H1 (cell line): ENCODE measurements around the gene PRG2.

ENCODE experiments used
- CEBPB ChIP-seq: IDR thresholded peaks from 2 replicates; pipeline ENCODE4 v1.6.1; 2012; ENCODE audit warnings: low read depth, low read length
- CTCF ChIP-seq, 3 experiments: IDR thresholded peaks; 1 replicate in 2 of 3; 2 replicates in 1 of 3; pipeline versions ENCODE4 v1.5.1 to v1.6.1; 2011; ENCODE audit warnings: low read length in 3 of 3, mild to moderate bottlenecking in 3 of 3, inconsistent platforms in 2 of 3, low read depth in 1 of 3, moderate library complexity in 1 of 3; ENCODE audit not compliant: insufficient read depth in 1 of 3; ENCODE audit errors: control extremely low read depth in 1 of 3
- KDM5A ChIP-seq: fragments of 200-600 bp; IDR thresholded peaks from 2 replicates; pipeline ENCODE4 v1.7.1; 2012; ENCODE audit warnings: mild to moderate bottlenecking, low read length, inconsistent platforms, mixed read lengths
- POLR2AphosphoS5 ChIP-seq: IDR thresholded peaks from 2 replicates; pipeline ENCODE4 v1.6.1; 2011; ENCODE audit warnings: low read depth, low read length
- ZNF274 ChIP-seq: IDR thresholded peaks from 2 replicates; pipeline ENCODE4 v1.7.0; 2012; ENCODE audit warnings: low read length, borderline replicate concordance; ENCODE audit errors: extremely low read depth
- TF ChIP-seq, protein P1 (sequence below): IDR thresholded peaks from 2 replicates; pipeline ENCODE4 v1.6.1; 2012; ENCODE audit warnings: inconsistent platforms

DNA sequence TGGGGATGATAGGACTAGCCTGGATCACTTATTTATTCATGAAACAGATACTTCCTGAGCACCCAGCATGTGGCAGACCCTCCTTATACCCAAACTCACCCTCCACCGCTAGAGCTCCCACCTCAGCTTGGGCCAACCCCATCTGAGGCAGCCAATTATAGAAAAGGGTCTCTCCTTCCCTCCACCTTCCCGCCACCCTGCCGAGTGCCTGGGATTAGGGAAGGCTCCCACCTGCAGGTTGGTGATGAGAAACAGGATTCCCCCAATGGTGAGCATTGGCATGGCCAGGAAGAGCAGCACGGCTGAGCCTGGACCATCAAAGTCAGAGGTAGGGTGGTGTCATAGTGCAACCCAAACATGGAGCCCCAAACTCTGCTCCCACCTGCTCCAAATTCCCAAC, 30.6 kb upstream of the PRG2 start:
- no peak for TF ChIP-seq CTCF (IDR thresholded peaks at IDR 0.05; ENCODE audit: control extremely low read depth in 1 of 3, insufficient read depth in 1 of 3, low read depth in 1 of 3, low read length in 3 of 3)
- no peak for TF ChIP-seq CEBPB
- TF ChIP-seq, protein P1, sequence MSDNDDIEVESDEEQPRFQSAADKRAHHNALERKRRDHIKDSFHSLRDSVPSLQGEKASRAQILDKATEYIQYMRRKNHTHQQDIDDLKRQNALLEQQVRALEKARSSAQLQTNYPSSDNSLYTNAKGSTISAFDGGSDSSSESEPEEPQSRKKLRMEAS, result no peak
- no peak for TF ChIP-seq ZNF274
- TF ChIP-seq POLR2AphosphoS5, result no peak
- TF ChIP-seq KDM5A, result no peak
